Measurements from ENCODE around the gene CD58. TPM values are rescaled to one million over a fixed set of nuclear protein-coding genes. Genes with fewer than 3 reads are reported as not detected.

Gene CD58
- total and polyA plus RNA-seq, 9 of the 15 experiments (the other 6 are each of a cell fraction or from before 2014, with no cell fraction given): 18.1 to 113 (median 37.4) TPM

DNA sequence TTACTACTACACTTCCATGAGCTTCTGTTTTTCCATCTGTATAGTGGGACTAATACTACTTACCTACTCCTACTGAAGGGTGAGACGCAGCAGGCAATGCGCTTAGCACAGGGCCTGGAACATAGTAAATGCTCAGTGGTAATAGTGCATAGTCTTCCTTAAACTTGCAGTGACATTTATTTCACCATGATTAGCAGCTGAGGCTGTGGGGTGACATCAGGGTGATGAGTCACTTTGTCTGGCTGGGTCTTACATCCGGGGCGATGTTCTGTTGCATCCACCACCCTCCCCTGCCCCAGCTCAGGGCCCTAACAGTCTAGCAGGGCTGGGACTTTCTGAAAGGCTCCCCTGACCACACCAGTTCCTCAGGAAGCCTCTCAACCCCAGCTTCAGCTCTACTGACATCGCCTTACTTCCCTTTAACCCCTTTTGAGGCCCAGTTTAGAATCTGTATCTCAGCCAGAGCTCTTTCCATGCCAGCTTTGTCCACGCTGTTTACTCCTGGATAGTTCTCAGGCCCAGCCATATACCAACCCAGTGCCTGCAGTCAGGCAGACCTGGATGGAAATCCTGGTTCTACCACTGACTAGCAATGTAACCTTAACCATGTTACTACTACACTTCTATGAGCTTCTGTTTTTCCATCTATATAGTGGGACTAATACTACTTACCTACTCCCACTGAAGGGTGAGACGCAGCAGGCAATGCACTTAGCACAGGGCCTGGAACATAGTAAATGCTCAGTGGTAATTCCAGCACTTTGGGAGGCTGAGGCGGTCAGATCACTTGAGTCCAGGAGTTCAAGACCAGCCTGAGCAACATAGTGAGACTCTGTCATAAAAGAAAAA, 66.3 kb downstream of the CD58 start (continued):
- TF ChIP-seq, protein P1, sequence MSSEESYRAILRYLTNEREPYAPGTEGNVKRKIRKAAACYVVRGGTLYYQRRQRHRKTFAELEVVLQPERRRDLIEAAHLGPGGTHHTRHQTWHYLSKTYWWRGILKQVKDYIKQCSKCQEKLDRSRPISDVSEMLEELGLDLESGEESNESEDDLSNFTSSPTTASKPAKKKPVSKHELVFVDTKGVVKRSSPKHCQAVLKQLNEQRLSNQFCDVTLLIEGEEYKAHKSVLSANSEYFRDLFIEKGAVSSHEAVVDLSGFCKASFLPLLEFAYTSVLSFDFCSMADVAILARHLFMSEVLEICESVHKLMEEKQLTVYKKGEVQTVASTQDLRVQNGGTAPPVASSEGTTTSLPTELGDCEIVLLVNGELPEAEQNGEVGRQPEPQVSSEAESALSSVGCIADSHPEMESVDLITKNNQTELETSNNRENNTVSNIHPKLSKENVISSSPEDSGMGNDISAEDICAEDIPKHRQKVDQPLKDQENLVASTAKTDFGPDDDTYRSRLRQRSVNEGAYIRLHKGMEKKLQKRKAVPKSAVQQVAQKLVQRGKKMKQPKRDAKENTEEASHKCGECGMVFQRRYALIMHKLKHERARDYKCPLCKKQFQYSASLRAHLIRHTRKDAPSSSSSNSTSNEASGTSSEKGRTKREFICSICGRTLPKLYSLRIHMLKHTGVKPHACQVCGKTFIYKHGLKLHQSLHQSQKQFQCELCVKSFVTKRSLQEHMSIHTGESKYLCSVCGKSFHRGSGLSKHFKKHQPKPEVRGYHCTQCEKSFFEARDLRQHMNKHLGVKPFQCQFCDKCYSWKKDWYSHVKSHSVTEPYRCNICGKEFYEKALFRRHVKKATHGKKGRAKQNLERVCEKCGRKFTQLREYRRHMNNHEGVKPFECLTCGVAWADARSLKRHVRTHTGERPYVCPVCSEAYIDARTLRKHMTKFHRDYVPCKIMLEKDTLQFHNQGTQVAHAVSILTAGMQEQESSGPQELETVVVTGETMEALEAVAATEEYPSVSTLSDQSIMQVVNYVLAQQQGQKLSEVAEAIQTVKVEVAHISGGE (CRISPR knock-in tag; IDR thresholded peaks at IDR 0.05): peak in 1 of 3 experiments; percentile 77; a peak in 1 of 6 replicates
- peak; percentile 76; the same call in 1 of the 2 replicates for TF ChIP-seq ATF2 (CRISPR knock-in tag; IDR thresholded peaks at IDR 0.05)
- no peak for TF ChIP-seq RBM34 (IDR thresholded peaks at IDR 0.05; ENCODE audit: borderline replicate concordance, insufficient read depth, low read length)
- no peak for TF ChIP-seq E2F8 (IDR thresholded peaks at IDR 0.05; ENCODE audit: low read depth, partially characterized antibody)
- no peak for TF ChIP-seq ZNF75A (CRISPR knock-in tag; IDR thresholded peaks at IDR 0.05)
- no peak for TF ChIP-seq ZNF444 (CRISPR knock-in tag; IDR thresholded peaks at IDR 0.05)
- TF ChIP-seq RREB1 (CRISPR knock-in tag; IDR thresholded peaks at IDR 0.05): no peak
- TF ChIP-seq, protein P2, sequence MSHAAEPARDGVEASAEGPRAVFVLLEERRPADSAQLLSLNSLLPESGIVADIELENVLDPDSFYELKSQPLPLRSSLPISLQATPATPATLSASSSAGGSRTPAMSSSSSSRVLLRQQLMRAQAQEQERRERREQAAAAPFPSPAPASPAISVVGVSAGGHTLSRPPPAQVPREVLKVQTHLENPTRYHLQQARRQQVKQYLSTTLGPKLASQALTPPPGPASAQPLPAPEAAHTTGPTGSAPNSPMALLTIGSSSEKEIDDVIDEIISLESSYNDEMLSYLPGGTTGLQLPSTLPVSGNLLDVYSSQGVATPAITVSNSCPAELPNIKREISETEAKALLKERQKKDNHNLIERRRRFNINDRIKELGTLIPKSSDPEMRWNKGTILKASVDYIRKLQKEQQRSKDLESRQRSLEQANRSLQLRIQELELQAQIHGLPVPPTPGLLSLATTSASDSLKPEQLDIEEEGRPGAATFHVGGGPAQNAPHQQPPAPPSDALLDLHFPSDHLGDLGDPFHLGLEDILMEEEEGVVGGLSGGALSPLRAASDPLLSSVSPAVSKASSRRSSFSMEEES (CRISPR knock-in tag; IDR thresholded peaks at IDR 0.05): no peak
- no peak for TF ChIP-seq ZNF785 (CRISPR knock-in tag; IDR thresholded peaks at IDR 0.05)
